ENCODE results near the gene RGS5.
"Not testable (repeated sequence)": the region's sequence is repeated elsewhere in the genome, so short reads cannot be mapped to it uniquely, and the experiment has no call there.

Gene RGS5

GRCh38 chr1:163231385-163231784, 28.7 kb upstream of the RGS5 start:
- H3K36me3 ChIP-seq (ENCODE audit: insufficient read depth, insufficient read length, low read length) = no peaks in the 10 kb centered on the region
- H3K27me3 ChIP-seq (ENCODE audit: insufficient read depth, insufficient read length) = no peaks in the 10 kb centered on the region
- DNase-seq (ENCODE audit: low read depth, low spot score) = no peak
- TF ChIP-seq ZNF274 (IDR thresholded peaks at IDR 0.05; ENCODE audit: low read depth, low read length) (no peak), YY1 (IDR thresholded peaks at IDR 0.05; ENCODE audit: insufficient read depth, insufficient read length) (no peak), SUZ12 (IDR thresholded peaks at IDR 0.05; ENCODE audit: extremely low read depth, insufficient read depth, insufficient read length) (no peak)
- peaks cover 10% of the 10 kb centered on the region; the same call in 1 of the 2 replicates for H3K9me3 ChIP-seq (ENCODE audit: insufficient read depth, low read length)
- H3K9ac ChIP-seq (ENCODE audit: insufficient read length, low read depth) = no peak overlapping the region
- H3K4me3 ChIP-seq (ENCODE audit: insufficient read length, low read depth) = no peak overlapping the region
- H3K4me1 ChIP-seq (ENCODE audit: insufficient read depth, insufficient read length) = no peaks in the 10 kb centered on the region

- Histone ChIP-seq H3K9me3 (ENCODE audit: insufficient read depth, low read length) (peaks cover 10% of the 10 kb centered on the region; the same call in 1 of the 2 replicates), H3K4me1 (ENCODE audit: insufficient read depth, insufficient read length) (no peaks in the 10 kb centered on the region), H3K36me3 (ENCODE audit: insufficient read depth, insufficient read length, low read length) (no peaks in the 10 kb centered on the region), H3K27me3 (ENCODE audit: insufficient read depth, insufficient read length) (no peaks in the 10 kb centered on the region), H3K9ac (ENCODE audit: insufficient read length, low read depth) (no peak overlapping the region), H3K4me3 (ENCODE audit: insufficient read length, low read depth) (no peak overlapping the region)
- DNase-seq (ENCODE audit: low read depth, low spot score) = no peak
- TF ChIP-seq SUZ12 (IDR thresholded peaks at IDR 0.05; ENCODE audit: extremely low read depth, insufficient read depth, insufficient read length) (no peak), ZNF274 (IDR thresholded peaks at IDR 0.05; ENCODE audit: low read depth, low read length) (no peak), YY1 (IDR thresholded peaks at IDR 0.05; ENCODE audit: insufficient read depth, insufficient read length) (no peak)
These were observed 28.1 kb upstream of the RGS5 start for GRCh38 chr1:163230827-163231226.

GRCh38 chr1:163228271-163228670, 25.6 kb upstream of the RGS5 start:
- not testable (repeated sequence) for H3K9ac ChIP-seq (ENCODE audit: insufficient read length, low read depth); H3K36me3 ChIP-seq (ENCODE audit: insufficient read depth, insufficient read length, low read length); H3K27me3 ChIP-seq (ENCODE audit: insufficient read depth, insufficient read length)

GRCh38 chr1:163227126-163227525, 24.4 kb upstream of the RGS5 start:
- DNase-seq (ENCODE audit: low read depth, low spot score) = no peak
- H3K9me3 ChIP-seq (ENCODE audit: insufficient read depth, low read length) = peaks cover 10% of the 10 kb centered on the region; the same call in 1 of the 2 replicates
- no peaks in the 10 kb centered on the region for H3K36me3 ChIP-seq (ENCODE audit: insufficient read depth, insufficient read length, low read length)
- H3K9ac ChIP-seq (ENCODE audit: insufficient read length, low read depth) = no peak overlapping the region
- H3K4me3 ChIP-seq (ENCODE audit: insufficient read length, low read depth) = no peak overlapping the region
- TF ChIP-seq SUZ12 (IDR thresholded peaks at IDR 0.05; ENCODE audit: extremely low read depth, insufficient read depth, insufficient read length) = no peak
- no peak for TF ChIP-seq ZNF274 (IDR thresholded peaks at IDR 0.05; ENCODE audit: low read depth, low read length)
- no peak for TF ChIP-seq YY1 (IDR thresholded peaks at IDR 0.05; ENCODE audit: insufficient read depth, insufficient read length)
- no peaks in the 10 kb centered on the region for H3K4me1 ChIP-seq (ENCODE audit: insufficient read depth, insufficient read length)
- no peaks in the 10 kb centered on the region for H3K27me3 ChIP-seq (ENCODE audit: insufficient read depth, insufficient read length)

More at GRCh38 chr1:163228271-163228670, 25.6 kb upstream of the RGS5 start:
- H3K4me3 ChIP-seq (ENCODE audit: insufficient read length, low read depth); DNase-seq (ENCODE audit: low read depth, low spot score); H3K9me3 ChIP-seq (ENCODE audit: insufficient read depth, low read length); H3K4me1 ChIP-seq (ENCODE audit: insufficient read depth, insufficient read length): not testable (repeated sequence)

DNA sequence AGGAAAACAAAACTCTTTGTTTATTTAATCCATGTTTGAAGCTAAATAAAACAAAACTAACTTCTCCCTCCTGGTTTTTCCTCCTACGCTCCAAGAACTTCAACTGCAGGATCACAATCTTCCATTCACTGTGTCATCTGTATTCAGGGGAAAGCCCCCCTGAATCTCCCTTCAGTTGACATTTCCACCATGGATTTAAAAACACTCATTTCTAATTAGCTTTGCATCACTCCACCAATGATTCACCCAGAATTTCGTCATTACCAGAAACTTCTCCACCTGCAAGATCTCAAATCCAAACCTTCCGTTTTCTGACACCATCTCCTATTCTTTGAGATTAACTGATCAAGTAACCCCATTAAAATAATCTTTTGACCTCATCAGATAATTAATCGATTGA, 10.9 kb upstream of the RGS5 start:
- Histone ChIP-seq H3K27me3 (ENCODE audit: insufficient read depth, insufficient read length) (no peaks in the 10 kb centered on the region), H3K36me3 (ENCODE audit: insufficient read depth, insufficient read length, low read length) (no peaks in the 10 kb centered on the region), H3K4me1 (ENCODE audit: insufficient read depth, insufficient read length) (no peaks in the 10 kb centered on the region), H3K4me3 (ENCODE audit: insufficient read length, low read depth) (no peak overlapping the region), H3K9ac (ENCODE audit: insufficient read length, low read depth) (no peak overlapping the region), H3K9me3 (ENCODE audit: insufficient read depth, low read length) (no peaks in the 10 kb centered on the region)
- TF ChIP-seq ZNF274 (IDR thresholded peaks at IDR 0.05; ENCODE audit: low read depth, low read length) (no peak), YY1 (IDR thresholded peaks at IDR 0.05; ENCODE audit: insufficient read depth, insufficient read length) (no peak), SUZ12 (IDR thresholded peaks at IDR 0.05; ENCODE audit: extremely low read depth, insufficient read depth, insufficient read length) (no peak)
- no peak for DNase-seq (ENCODE audit: low read depth, low spot score)

GRCh38 chr1:163211667-163212066, 9.0 kb upstream of the RGS5 start:
- Histone ChIP-seq H3K27me3 (ENCODE audit: insufficient read depth, insufficient read length) (no peaks in the 10 kb centered on the region), H3K9me3 (ENCODE audit: insufficient read depth, low read length) (no peaks in the 10 kb centered on the region), H3K4me1 (ENCODE audit: insufficient read depth, insufficient read length) (no peaks in the 10 kb centered on the region), H3K4me3 (ENCODE audit: insufficient read length, low read depth) (no peak overlapping the region), H3K9ac (ENCODE audit: insufficient read length, low read depth) (no peak overlapping the region), H3K36me3 (ENCODE audit: insufficient read depth, insufficient read length, low read length) (no peaks in the 10 kb centered on the region)
- TF ChIP-seq ZNF274 (IDR thresholded peaks at IDR 0.05; ENCODE audit: low read depth, low read length) = no peak
- no peak for TF ChIP-seq YY1 (IDR thresholded peaks at IDR 0.05; ENCODE audit: insufficient read depth, insufficient read length)
- no peak for TF ChIP-seq SUZ12 (IDR thresholded peaks at IDR 0.05; ENCODE audit: extremely low read depth, insufficient read depth, insufficient read length)
- DNase-seq (ENCODE audit: low read depth, low spot score) = no peak

DNA sequence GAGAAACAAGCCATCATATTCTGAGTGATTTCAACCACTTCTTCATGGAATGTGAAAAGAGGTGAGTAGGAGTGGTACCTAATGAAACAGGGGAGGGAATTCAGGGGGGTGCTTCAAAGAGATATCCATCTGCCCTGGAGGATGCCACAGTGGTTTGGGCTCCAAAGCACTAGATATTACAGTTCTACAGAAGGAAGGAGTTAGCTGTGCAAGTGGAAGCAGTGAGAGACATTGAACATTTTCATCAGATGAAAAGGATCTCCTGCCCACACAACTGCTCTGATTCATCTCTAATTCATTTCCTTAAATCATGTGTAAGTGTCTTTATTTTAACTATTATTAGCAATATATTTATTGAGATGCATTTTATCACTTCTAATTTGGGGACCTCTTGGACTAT, 2.8 kb upstream of the RGS5 start:
- TF ChIP-seq YY1 (IDR thresholded peaks at IDR 0.05; ENCODE audit: insufficient read depth, insufficient read length) (no peak), ZNF274 (IDR thresholded peaks at IDR 0.05; ENCODE audit: low read depth, low read length) (no peak), SUZ12 (IDR thresholded peaks at IDR 0.05; ENCODE audit: extremely low read depth, insufficient read depth, insufficient read length) (no peak)
- no peak for DNase-seq (ENCODE audit: low read depth, low spot score)

DNA sequence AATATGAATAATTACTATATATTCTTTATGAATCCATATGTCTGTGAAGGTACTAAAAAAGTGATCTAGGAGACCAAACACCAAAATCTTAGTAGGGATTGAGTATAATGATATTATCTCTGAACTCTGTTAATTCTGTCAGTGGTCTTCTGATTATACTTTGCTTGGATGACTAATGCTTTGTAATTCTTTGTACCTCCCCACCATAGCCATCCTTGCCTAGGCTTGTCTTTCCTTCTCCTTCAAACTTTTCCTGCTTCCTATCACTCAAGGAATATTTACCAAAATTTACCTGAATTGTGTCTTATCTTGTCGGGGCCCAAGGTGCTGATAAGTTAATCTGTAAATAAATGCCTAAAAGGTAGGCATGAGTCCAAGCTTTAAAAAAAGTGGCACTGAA, 845 bp upstream of the RGS5 start:
- DNase-seq (ENCODE audit: low read depth, low spot score) = no peak
- no peak for TF ChIP-seq SUZ12 (IDR thresholded peaks at IDR 0.05; ENCODE audit: extremely low read depth, insufficient read depth, insufficient read length)
- TF ChIP-seq YY1 (IDR thresholded peaks at IDR 0.05; ENCODE audit: insufficient read depth, insufficient read length) = no peak
- no peak for TF ChIP-seq ZNF274 (IDR thresholded peaks at IDR 0.05; ENCODE audit: low read depth, low read length)
- Histone ChIP-seq H3K4me3 (ENCODE audit: insufficient read length, low read depth) (no peak overlapping the region), H3K4me1 (ENCODE audit: insufficient read depth, insufficient read length) (no peaks in the 10 kb centered on the region), H3K9ac (ENCODE audit: insufficient read length, low read depth) (no peak overlapping the region), H3K27me3 (ENCODE audit: insufficient read depth, insufficient read length) (no peaks in the 10 kb centered on the region), H3K36me3 (ENCODE audit: insufficient read depth, insufficient read length, low read length) (no peaks in the 10 kb centered on the region), H3K9me3 (ENCODE audit: insufficient read depth, low read length) (no peaks in the 10 kb centered on the region)

More for the DNA sequence above, 2.8 kb upstream of the RGS5 start:
- Histone ChIP-seq H3K4me1 (ENCODE audit: insufficient read depth, insufficient read length) (no peaks in the 10 kb centered on the region), H3K27me3 (ENCODE audit: insufficient read depth, insufficient read length) (no peaks in the 10 kb centered on the region), H3K36me3 (ENCODE audit: insufficient read depth, insufficient read length, low read length) (no peaks in the 10 kb centered on the region), H3K4me3 (ENCODE audit: insufficient read length, low read depth) (no peak overlapping the region), H3K9ac (ENCODE audit: insufficient read length, low read depth) (no peak overlapping the region), H3K9me3 (ENCODE audit: insufficient read depth, low read length) (no peaks in the 10 kb centered on the region)

Measured in NT2/D1 (cell line).